Camera-type eye (tissue), 1 donor: ENCODE measurements around the gene GTF2E1. TPM values are rescaled to one million over a fixed set of nuclear protein-coding genes. Genes with fewer than 3 reads are reported as not detected.

ENCODE experiments used
- total RNA-seq: library from RNA; depleted of rRNA; stranded (reverse); fragments of >200 nt; gene quantifications from one replicate; pipeline ENCODE4 v1.2.3, GENCODE V29; 2014

Gene GTF2E1
- total RNA-seq, result 20.3 TPM

GRCh38 chr3:120742198-120742848 lies at the start of gene GTF2E1, which contains the start of gene RABL3:
TSS of gene GTF2E1 (plus strand) at chr3:120742744. CDS start at chr3:120750553, 7,809 bp downstream.
TSS of gene RABL3 (minus strand) at chr3:120742516. CDS start at chr3:120742507, 9 bp downstream.

Other genes starting within 250 kb of the GTF2E1 start
- 34.7 TPM for gene NDUFB4, start 146.4 kb upstream of the GTF2E1 start, total RNA-seq
- 0.82 TPM for gene HGD, start 60.5 kb upstream of the GTF2E1 start, total RNA-seq
- 60.0 TPM for gene RABL3, start 228 bp upstream of the GTF2E1 start, total RNA-seq
- 22.0 TPM for gene STXBP5L, start 165.5 kb downstream of the GTF2E1 start, total RNA-seq